NCI-H2107 treated with DMSO at 0.1 percent for 48 hours (cell line): ENCODE results near the gene TXNRD2.

ENCODE experiments used
- DNase-seq: peaks from one replicate; lab custom pipeline; 2025; ENCODE audit not compliant: unreplicated experiment; lab: John Stamatoyannopoulos, UW

Gene TXNRD2

DNA sequence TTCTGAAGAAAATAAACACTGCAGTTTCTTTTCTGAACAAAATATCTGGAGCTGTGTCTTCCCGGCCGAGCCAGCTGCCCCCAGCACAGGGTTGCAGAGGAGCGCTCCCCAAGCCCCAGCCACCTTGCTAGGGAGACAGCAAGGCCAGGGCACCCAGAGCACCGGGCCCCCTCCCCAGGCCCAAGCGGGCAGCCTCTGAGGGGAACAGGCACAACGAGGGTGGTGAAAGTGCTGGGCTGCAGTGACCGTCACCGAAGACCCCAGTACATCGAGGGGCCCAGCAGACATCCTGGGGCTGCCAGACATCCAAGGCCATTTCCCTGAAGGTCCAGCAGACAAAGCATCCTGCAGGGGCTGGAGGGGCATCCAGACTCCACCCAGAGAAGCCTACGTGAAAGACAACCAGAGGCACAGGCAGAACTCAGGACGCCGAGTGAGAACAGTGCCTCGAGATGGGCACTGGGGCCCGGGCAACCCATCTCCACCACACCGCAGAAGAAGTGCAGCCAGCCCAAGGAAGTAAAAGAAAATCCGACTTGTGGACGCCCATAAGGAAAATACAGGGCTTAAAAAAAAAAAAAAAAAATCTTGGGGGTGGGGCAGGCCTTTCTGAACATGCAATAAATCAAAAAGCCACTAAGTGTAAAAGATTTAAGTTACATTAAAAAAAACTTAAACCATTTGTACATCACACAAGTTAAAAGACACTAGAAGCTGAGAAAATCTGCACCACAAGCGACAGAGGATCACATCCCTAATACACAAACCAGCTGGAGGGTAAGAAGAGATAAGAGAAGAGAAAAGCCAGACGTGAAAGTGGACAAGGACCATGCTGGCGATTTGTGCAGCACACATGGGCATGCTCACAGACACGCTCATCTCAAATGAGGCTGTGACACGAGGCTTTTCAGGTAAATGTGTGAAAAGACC is 36.0 kb downstream of the TXNRD2 start:
- no peak for DNase-seq

DNA sequence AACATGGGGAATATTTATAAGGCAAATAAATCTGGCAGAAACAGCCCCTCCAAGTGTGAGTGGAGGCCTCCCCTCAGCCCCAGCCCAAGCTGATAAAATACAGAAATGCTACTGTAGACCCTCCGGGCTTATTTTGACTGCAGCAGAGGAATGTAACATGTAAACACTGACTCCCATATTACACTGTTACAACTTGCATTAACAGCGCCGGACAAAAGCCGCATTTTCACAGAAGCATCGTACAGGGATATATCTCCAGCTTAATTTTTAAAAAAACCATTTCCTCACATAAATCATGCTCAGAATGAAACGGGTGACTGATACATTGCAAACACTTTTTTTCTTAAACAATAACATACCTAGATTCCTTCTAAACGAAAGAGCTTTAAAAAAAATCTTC is 36.7 kb downstream of the TXNRD2 start:
- DNase-seq: no peak

DNA sequence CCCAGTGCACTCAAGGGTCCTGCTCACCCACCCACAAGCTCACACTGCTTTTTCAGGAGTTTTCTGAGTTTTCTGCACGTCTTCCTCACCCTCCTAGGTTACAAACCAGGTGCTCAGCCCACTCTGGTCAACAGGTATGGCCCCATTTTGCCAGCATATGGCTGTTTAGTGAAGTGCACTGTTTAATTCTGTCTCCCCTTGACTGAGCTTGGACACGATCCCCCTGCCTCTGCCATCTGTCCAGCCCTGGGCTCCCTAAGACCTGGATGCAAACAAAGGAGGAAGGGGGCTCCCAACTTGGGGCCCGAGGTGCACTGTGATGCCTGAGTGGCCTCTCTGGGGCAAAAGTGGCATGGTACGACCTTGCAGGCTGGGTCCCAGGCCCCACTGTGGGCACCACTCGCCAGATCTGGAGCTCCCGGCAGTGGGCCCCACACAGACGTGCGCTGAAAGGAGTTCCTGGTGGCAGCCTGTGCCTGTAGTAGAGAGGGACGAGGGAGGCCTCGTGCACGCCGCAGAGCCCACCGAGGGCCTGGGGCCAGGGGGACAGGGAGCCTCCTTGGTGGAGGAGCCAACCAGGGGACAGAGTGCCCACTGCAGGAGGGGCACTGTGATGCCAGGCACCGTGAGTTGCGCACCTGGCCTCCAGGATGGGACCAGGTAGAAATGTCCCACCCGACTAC is 37.3 kb downstream of the TXNRD2 start:
- no peak for DNase-seq

- DNase-seq: no peak
Observed at GRCh38 chr22:19903513-19903912, 38.1 kb downstream of the TXNRD2 start.

- DNase-seq: no peak
Observed at GRCh38 chr22:19903031-19903430, 38.6 kb downstream of the TXNRD2 start.

- peak; percentile 66 for DNase-seq
Observed at GRCh38 chr22:19902245-19902715, 39.3 kb downstream of the TXNRD2 start.

GRCh38 chr22:19901577-19902244 is 39.9 kb downstream of the TXNRD2 start:
- DNase-seq: no peak

- DNase-seq: no peak
Observed at GRCh38 chr22:19900707-19901436, 40.7 kb downstream of the TXNRD2 start.

DNA sequence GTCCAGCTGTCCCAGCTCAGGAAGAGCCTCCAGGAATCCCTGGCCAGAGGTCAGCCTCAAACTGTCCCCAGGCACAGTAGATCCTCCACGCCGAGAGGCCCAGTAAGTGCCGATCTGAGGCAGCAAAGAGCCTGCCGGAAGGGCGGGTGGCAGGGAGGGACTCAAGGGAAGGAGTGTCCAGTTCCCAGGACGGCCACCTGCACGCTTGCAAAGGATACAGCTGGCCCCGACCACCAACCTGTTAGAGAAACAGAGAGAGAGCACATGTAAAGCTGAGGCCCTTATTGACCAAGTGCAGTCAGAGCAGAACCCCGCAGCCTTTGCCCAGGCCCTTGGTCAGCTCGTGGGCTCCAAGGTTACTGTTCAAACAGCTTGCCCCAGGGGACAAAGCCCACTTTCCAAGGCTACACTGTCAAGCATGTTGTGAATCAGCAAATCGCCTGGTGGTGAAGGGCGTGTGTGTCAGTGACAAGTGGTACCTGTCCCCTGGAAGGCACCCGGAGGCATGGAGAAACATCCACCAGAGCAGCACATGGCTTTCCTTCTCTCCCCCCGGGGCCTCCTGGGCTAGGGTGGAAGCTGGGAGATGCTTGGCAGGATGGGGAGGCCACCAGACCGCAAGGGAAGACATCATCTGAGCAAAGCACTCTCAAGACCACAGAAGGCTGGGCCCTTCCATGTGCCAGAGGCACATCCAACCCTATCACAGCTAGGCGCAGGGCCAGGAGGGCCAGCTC is 42.6 kb downstream of the TXNRD2 start:
- DNase-seq: no peak

DNA sequence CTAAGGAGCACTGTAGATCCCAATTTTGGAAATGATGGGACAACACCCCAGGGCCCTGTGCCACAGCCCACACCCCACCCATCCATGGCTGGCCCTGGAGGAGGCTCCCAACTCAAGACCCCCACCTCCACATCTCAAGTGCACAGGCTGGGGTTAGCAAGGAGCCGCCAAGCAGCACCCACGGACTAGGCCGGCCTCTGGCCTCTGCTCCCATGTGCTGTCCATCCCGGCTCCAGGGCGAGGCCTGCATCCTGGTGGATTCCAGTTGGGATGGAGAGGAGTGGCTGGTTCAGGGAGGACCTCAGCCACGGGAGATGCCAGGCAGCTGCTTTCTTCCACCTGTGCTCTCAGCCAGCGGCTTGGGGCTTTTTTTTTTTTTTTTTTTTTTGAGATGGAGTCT is 43.5 kb downstream of the TXNRD2 start:
- no peak for DNase-seq

- DNase-seq: no peak
Observed at GRCh38 chr22:19897726-19898125, 43.9 kb downstream of the TXNRD2 start.

DNA sequence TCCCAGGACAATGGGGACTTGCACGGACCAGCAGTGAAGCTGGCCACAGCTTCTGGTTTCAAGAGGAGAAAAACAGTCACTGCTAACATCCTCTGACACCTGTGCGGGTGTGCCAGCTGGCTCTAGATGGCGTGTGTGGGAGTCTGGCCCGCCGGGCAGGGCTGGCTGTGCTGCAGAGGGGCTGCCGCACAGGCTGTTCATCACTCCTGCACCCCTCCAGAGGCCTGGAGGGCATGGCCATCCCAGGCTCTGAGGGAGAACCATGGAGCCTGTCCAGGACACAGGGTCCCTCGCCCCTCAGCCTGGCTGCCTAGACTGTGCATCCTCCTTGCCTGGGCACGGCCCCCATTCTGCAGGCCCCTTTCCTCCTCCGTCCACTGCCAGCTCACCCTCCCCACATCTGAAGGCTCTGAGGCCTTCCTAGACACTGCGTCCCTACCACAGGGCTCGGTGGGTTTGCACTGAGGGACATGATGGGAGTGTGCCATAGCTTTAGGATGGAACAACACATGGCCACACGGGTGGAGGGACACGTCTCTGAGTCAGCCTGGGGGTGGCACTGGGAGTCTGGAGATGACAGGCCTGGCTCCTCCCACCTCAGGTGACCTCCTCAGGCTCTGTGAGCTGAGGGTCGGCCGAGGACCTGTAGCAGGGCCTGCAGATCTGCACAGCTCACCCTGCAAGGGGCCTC is 44.8 kb downstream of the TXNRD2 start:
- DNase-seq: no peak

DNA sequence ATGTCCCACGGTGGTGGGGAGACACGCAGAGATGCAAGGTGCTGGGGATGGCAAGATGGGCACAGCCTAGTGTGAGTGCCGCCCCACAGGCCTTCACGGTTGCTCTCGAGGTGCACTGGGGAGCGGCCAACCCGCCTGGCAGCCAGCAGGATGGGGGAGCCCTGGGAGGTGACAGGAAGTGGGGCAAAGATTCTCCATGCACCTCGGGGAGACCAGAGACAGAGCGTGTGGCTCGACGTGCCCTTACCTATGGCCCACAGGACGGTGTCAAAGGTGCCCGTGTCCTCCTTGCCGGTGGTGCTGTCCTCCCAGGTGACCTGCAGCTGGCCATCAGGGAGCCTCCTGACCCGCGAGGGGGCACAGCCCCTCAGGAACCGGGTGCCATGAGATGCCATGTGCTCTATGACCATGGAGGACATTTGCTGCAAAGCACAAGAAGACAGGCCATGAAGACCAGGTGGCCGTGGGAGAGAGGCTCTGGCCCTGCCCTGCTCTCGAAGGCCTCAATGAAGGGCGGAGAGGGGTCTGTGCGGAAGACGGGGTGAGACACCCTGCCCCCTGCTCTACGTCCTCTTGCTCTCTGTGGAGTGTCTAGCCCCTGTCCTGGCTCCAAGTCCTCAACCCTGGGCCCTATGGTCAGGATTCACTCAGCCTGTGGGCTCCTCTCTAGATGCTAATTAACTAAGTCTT is 46.3 kb downstream of the TXNRD2 start:
- no peak for DNase-seq

DNA sequence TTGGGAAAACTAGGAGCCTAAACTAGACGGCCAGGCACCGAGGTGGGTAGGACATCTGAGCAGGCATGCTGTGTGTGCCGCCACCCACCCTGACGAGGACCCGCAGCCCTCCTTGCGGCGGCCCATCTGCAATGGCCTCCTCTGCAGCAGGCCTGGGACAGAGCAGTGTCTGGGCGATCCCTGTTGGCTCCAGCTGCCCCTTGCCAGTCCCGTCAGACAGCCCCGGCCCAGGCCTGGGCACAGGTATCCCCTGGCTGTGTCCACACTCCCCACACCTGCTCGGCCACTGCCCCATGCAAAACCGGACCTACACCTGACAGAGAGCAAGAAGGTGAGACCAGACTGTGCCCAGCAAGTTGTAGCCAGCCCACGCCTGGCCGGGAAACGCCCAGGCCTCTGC is 48.3 kb downstream of the TXNRD2 start:
- no peak for DNase-seq

- DNase-seq: no peak
Observed at GRCh38 chr22:19892925-19893324, 48.7 kb downstream of the TXNRD2 start.

- DNase-seq: no peak
Observed at GRCh38 chr22:19892257-19892879, 49.2 kb downstream of the TXNRD2 start.

GRCh38 chr22:19891317-19892256 is 50.0 kb downstream of the TXNRD2 start:
- no peak for DNase-seq
